ENCODE measurements around the gene CHPT1.

The CHPT1 gene

DNA sequence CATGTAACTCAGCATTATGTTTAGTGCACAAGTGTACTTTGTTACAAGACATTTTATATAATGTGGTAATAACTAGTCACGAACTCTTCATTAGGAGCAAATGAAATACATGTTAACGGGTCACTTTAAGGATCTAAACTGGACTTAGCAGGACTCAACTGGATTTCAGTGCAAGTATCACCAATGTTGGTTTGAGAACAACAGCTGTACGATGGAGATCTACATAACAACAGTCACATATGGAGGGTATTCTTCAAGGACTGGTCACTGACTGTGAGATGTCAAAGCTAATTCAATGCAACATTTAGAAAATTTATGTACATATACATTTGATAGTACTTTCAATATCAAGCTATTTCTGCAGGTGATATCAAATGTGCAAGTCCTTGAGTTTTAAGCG is 64.3 kb downstream of the CHPT1 start:
- no peak for DNase-seq (ENCODE audit: low read depth, low spot score)

DNA sequence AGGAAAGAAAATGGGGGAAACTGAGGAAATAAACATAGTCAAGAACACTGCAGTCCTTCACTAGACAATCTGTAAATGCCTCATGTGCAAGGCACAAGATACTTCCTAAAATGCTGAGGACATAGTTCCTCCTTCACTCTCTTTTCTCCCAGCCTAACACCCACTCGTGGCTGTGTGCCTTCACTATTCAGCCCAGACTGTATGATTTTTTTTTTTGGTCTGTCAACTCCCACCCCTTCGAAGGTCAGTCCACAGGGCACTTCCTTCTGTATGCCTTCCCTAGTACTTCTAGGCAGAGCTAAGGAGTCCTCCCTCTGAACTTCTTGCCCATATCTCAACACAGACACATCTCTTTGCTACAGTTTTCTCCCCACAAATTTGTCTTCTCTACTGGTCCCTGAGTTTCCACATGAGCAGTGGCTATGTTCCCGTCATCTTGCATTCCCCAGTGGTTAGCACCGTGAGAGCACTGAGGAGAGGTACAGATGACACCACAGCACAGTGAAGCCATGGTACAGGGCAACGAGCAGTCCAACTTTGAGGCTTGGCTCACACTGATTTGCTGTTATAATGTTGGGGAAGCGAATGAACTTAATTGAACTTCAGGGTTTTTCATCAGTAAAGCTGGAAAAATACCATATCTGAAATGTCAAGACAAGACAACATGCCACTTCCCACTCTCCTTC is 65.9 kb downstream of the CHPT1 start:
- no peak for DNase-seq (ENCODE audit: low read depth, low spot score)

DNA sequence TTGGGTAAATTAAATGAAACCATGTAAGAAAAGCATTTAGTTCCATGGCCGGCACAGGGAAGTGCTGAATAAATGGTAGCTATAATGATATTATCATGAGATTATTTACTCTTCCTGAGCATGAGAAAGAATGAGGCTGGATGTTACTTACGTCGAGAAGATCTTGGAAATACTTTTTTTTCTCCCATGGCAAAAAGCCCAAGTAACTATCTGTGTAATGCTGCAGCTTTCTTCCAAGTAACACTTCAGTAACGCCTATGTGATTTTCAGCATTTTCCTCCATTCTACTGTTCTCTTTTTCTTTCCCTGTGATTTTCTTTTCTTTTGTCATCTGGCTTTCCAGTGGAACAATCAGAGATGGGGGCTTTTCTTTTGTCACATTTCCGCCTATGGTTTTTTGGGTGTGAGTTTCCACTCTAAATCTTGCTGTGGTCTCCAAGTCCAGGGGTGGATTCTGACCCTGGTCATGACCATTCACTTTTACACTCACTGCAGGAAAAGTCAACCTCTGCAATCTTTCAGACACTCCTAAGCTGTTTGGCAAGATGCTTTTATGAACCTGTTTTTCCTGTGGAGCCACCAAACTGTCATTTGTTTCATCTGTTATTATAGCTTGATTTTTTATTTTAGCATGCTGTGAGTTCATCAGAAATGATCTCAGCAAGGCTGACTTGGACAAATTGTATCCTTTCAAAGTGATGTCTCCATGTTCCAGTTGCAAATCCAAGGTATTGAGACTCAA is 66.8 kb downstream of the CHPT1 start:
- no peak for DNase-seq (ENCODE audit: low read depth, low spot score)

DNA sequence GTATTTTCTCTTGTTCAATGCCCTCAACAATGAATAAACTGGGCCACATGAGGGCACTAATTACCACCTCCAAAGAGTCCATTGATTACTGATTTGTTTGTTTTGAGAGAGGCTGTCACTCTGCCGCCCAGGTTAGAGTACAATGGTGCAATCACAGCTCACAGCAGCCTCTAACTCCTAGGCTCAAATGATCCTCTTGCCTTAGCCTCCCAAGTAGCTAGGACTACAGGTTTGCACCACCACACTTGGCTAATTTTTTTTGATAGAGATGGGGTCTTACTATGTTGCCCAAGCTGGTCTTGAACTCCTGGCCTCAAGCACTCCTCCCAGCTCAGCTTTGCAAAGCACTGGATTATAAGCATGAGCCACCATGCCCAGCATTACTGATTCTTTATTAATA is 70.1 kb downstream of the CHPT1 start:
- DNase-seq (ENCODE audit: low read depth, low spot score) = no peak

DNA sequence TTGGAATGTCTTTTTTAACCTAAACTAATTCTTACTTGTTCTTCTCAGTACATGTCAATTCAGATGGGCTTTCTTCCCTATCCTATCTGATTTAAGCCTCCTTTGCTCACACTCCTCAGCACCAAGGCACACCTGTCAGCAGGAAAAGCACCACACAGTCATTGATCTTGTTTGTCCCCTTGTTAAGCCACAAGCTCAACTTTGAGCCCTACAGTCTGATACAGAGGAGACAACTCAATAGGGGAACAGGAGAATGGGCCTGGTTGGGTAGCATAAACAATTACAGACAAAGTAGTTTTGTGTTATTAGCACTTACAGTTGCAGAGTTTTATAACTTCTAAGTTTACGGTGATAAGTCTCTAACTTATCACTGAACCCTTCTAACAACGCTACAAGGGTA is 71.3 kb downstream of the CHPT1 start:
- no peak for DNase-seq (ENCODE audit: low read depth, low spot score)

DNA sequence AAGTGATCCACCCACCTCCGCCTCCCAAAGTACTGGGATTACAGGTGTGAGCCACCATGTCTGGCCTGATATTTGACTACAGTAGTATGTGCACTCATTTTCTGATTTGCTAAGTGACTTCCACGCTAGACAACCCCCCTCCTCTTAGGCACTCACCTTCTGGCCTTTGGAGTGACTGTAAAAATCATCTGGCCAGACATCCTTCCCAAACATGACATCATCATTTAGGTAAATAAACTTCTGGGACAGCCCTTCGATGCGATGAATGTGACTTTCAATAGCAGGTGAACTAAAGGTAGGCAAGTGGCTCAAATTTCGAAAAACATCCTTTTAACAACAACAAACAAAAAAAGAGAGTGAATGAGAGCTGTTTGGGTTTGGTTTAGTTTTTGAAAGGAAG is 72.4 kb downstream of the CHPT1 start:
- DNase-seq (ENCODE audit: low read depth, low spot score) = no peak

DNA sequence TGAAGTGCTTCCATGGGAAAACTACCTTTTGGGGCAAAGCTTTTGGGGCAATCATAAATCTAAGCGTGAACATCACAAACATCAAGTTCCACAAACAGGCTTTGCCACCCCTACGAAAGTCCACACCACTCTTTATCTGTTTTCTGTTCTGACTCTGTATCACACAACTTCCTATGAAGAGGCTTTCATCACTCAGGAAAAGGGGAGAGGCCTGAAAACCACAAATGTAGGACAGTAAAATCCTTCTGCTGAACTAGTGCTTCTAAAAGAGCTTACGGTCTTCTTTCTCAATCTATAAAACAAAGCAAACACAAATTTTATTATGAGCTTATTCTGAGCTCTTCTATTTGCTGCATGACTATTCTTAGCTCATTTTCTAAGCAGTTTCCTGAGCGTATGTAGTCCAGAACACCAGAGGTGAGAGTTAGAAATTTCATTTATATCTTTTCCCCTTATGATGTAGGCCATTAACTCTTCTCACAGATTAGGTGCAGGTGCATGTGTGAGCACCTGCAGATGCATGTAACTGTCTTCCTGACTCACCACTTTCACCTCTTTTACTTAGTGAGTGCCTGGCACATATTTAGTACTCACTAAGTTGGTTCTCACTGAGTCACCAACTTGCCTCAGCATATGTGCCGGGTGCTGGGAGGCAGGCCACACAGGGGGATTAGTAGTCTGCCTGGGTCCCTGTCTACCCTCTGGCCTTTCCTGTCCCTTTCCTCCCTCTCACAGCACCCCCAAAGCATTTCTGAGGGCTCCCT is 74.8 kb downstream of the CHPT1 start:
- DNase-seq (ENCODE audit: low read depth, low spot score) = no peak

DNA sequence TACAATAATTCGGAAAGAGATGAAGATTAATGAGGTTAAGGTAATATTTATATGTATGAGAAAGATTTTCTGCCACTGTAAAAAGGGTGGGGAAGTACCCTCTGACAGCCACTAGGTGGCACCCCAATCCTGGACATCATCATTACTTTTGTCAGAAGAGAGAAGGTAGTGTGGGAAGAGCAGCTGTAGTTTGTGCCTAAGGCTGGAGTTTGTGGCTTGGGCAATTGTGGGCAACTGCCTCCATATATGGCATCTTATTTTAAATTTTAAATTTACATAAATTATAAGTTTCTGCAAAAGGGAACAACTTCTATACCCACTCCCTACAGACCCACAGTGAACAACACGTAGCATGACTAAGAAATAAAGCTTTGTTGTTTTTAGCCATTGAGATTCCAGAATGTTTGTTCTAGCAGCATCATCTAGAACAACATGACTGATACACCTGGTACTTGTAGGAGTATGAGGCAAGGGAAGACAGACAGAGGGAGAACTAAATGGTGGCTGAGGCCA is 76.3 kb downstream of the CHPT1 start:
- DNase-seq (ENCODE audit: low read depth, low spot score) = peak; percentile 46

DNA sequence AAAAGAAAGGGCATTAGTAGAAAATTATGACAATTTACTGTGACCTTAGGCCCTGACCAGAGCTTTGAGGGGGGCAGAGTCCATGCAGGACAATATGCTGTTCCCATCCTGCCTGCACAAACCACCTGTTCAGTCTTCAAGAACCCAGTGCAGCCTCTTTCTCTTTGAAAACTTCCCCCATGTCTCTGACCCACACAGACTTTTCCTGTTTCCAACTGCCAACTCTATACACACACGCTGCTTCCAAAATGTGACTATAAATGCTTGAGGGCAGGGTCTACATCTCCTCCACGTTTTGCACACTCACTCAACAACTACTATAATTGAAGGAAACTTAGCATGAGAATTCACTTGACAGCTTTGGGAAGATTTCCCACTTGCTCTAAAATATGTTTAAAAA is 78.4 kb downstream of the CHPT1 start:
- no peak for DNase-seq (ENCODE audit: low read depth, low spot score)

DNA sequence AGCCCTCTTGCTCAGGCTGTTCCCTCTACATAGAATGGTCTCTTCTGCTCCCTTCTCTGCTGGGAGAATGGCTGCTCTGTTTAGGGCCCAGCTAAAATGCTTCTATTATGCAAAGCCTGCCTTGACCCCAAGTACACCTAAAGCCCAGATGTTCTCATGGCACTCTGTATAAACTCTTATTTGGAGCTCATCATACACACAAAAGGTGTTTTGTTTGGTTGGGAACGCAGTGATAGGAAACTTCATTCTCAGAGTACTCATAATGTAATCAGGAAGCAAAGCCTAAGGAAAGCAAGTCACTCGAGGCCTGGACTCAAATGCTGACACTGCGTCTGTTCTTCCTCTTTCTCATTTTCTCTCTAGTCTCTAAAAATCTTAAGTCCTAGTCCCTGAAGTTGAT is 80.0 kb downstream of the CHPT1 start:
- DNase-seq (ENCODE audit: low read depth, low spot score) = no peak

DNA sequence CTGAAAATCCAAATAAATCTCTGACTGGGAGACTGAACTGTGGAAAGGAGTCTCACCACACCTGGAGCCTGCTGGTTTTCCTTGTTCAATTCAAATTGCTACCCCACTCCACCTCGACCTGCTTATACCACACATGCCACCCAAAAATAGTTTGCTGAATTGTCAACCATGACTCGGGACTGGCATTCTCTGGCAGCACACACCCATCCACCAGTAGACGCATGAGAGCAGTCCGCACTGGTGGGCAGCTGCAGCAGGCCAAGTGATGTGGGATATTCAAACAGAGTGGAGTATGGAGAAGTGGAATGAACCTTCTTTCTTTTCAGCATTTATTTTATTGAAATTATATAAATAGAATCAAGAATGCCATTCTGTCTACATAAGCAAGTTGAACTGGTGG is 80.5 kb downstream of the CHPT1 start:
- DNase-seq (ENCODE audit: low read depth, low spot score) = no peak

All from smooth muscle cell of the brain vasculature (primary cell).